Tibial nerve (tissue), 4 donors: ENCODE results near the gene HNRNPA3. TPM values are rescaled to one million over a fixed set of nuclear protein-coding genes. Genes with fewer than 3 reads are reported as not detected.

Experiments used
- DNase-seq, 2 donors: peaks; one replicate each; pipeline ENCODE4 v3.0.0-alpha.2; 2019; ENCODE audit warnings: low spot score in 2 of 2
- H3K27ac ChIP-seq, 4 donors: fragments of 200-600 bp; sonication (generic) in 3 of 4; one replicate each; pipeline ENCODE4 v1.5.1; 2017 to 2019; ENCODE audit warnings: mild to moderate bottlenecking in 1 of 4
- H3K27me3 ChIP-seq, 2 donors: fragments of 200-600 bp; sonication (generic) in 1 of 2; one replicate each; pipeline versions ENCODE4 v1.5.1 to v1.6.0; 2017 to 2019
- H3K36me3 ChIP-seq, 3 donors: fragments of 200-600 bp; sonication (generic); one replicate each; pipeline ENCODE4 v1.5.1; 2018 to 2019
- H3K4me1 ChIP-seq, 4 donors: fragments of 200-600 bp; sonication (generic) in 3 of 4; one replicate each; pipeline ENCODE4 v1.5.1; 2017 to 2019
- H3K4me3 ChIP-seq, 4 donors: fragments of 200-600 bp; sonication (generic) in 3 of 4; one replicate each; pipeline ENCODE4 v1.5.1; 2017 to 2019; ENCODE audit warnings: mild to moderate bottlenecking in 1 of 4, moderate library complexity in 1 of 4
- H3K9me3 ChIP-seq, 4 donors: fragments of 200-600 bp; sonication (generic) in 3 of 4; one replicate each; pipeline ENCODE4 v1.5.1; 2017 to 2019
- EP300 ChIP-seq, 2 donors: sonication (generic); formaldehyde crosslinking; IDR thresholded peaks; one replicate each; pipeline ENCODE4 v1.6.1; 2017; ENCODE audit warnings: antibody characterized with exemption in 2 of 2, mild to moderate bottlenecking in 1 of 2
- POLR2A ChIP-seq, 2 donors: fragments of 450-650 bp; IDR thresholded peaks; one replicate each; pipeline ENCODE4 v1.6.1; 2017; ENCODE audit warnings: antibody characterized with exemption in 2 of 2, mild to moderate bottlenecking in 2 of 2, moderate library complexity in 2 of 2
- WGBS, 2 donors: methylation state at CpG; one replicate each; pipeline ENCODE4 v1.1.5; 2018; 5-methylcytosine and 5-hydroxymethylcytosine counted together
- total RNA-seq, 4 donors: library from RNA; depleted of rRNA; stranded (reverse); fragments of >200 nt; gene quantifications; one replicate each; pipeline ENCODE4 v1.1.0, GENCODE V29; 2016
- TF ChIP-seq, protein P1 (sequence below), 5 experiments: fragments of 200-600 bp in 3 of 5; fragments of 450-650 bp in 2 of 5; sonication (generic) in 3 of 5; IDR thresholded peaks; one replicate each; pipeline ENCODE4 v1.5.1; 2016 to 2019; ENCODE audit warnings: antibody characterized with exemption in 5 of 5, mild to moderate bottlenecking in 3 of 5, moderate library complexity in 2 of 5

The HNRNPA3 gene
- total RNA-seq, 4 donors from 2014 or later = 77.3 to 102 (median 94.4) TPM

DNA sequence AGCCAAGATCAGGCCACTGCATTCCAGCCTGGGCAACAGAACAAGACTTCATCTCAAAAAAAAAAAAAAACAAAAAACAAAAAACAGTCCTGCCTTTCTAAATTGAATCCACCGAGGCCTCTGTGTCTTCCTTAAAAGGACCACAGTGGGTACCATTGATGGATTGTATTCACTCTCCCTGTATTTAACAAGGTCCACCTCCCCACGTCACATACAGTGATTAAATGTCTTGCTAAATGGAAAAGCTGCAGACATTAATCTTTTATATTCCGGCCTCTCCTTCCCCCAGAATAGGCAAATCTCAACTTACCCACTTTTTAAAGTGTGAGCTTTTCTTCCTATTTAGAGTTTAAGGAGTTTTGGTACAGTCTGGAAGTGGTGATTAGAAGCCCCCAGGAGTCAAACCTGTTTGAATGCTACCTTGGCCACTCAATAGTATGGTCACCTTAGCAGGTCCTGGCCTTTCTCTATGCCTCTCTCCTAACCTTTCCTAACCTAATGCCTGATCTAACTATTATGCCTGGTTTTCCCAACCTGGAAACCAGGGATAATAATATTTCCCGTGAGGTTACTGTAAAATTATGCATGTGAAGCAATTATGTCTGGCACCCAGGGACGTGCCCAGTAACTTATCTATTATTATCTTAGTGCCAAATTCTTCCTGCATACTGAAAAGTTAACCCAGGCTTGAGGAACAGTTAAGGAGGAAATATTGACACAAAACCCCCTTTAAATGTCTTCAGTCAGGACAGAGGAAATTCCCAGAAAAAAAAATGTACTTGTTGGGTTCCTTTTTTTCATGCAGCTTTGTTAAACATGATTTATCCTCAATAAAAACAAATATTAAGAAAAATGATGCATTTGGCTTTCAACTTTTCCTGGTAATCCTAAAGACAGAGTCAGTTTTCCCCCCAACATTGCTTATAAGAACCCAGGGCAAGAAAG is 48.8 kb downstream of the HNRNPA3 start:
- DNase-seq = no peak
- Histone ChIP-seq H3K27me3 (no peaks in the 10 kb centered on the region), H3K4me1 (peaks cover 8 to 63% (median 42%) of the 10 kb centered on the region in 4 donors), H3K36me3 (no peaks in the 10 kb centered on the region), H3K4me3 (peak overlapping the region; percentile 85 to 97 (median 91)), H3K27ac (peak overlapping the region; percentile 66 to 100 (median 100)), H3K9me3 (no peaks in the 10 kb centered on the region)
- TF ChIP-seq, protein P1, sequence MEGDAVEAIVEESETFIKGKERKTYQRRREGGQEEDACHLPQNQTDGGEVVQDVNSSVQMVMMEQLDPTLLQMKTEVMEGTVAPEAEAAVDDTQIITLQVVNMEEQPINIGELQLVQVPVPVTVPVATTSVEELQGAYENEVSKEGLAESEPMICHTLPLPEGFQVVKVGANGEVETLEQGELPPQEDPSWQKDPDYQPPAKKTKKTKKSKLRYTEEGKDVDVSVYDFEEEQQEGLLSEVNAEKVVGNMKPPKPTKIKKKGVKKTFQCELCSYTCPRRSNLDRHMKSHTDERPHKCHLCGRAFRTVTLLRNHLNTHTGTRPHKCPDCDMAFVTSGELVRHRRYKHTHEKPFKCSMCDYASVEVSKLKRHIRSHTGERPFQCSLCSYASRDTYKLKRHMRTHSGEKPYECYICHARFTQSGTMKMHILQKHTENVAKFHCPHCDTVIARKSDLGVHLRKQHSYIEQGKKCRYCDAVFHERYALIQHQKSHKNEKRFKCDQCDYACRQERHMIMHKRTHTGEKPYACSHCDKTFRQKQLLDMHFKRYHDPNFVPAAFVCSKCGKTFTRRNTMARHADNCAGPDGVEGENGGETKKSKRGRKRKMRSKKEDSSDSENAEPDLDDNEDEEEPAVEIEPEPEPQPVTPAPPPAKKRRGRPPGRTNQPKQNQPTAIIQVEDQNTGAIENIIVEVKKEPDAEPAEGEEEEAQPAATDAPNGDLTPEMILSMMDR (IDR thresholded peaks at IDR 0.05) = no peak
- WGBS, 2 donors = 10 to 12% methylated on average over 5 of the region's 5 CpGs

- TF ChIP-seq, protein P1 (IDR thresholded peaks at IDR 0.05) = no peak
- TF ChIP-seq POLR2A (IDR thresholded peaks at IDR 0.05) = no peak
- TF ChIP-seq EP300 (IDR thresholded peaks at IDR 0.05) = no peak
Observed at GRCh38 chr2:177262092-177262491, 49.5 kb downstream of the HNRNPA3 start.

GRCh38 chr2:177262958-177263450 is 50.4 kb downstream of the HNRNPA3 start:
- H3K4me3 ChIP-seq = peak overlapping the region; percentile 85 to 97 (median 91)
- DNase-seq = no peak
- H3K27ac ChIP-seq = peak overlapping the region; percentile 66 to 100 (median 100)
- no peaks in the 10 kb centered on the region for H3K27me3 ChIP-seq
- no peaks in the 10 kb centered on the region for H3K36me3 ChIP-seq
- H3K4me1 ChIP-seq = peaks cover 10 to 54% (median 35%) of the 10 kb centered on the region in 4 donors
- no peaks in the 10 kb centered on the region for H3K9me3 ChIP-seq
- 0 to 1% methylated on average over 6 of the region's 6 CpGs for WGBS, 2 donors
- TF ChIP-seq POLR2A (IDR thresholded peaks at IDR 0.05) = no peak

More at GRCh38 chr2:177262092-177262491, 49.5 kb downstream of the HNRNPA3 start:
- H3K27ac ChIP-seq = peak overlapping the region; percentile 66 to 100 (median 100)
- peaks cover 10 to 63% (median 41%) of the 10 kb centered on the region in 4 donors for H3K4me1 ChIP-seq
- H3K9me3 ChIP-seq = no peaks in the 10 kb centered on the region
- 1 to 3% methylated on average over 2 of the region's 2 CpGs for WGBS, 2 donors
- DNase-seq = no peak
- peak overlapping the region; percentile 85 to 97 (median 91) for H3K4me3 ChIP-seq
- no peaks in the 10 kb centered on the region for H3K27me3 ChIP-seq
- no peaks in the 10 kb centered on the region for H3K36me3 ChIP-seq

- TF ChIP-seq EP300 (IDR thresholded peaks at IDR 0.05) = peak; percentile 96 to 100
- TF ChIP-seq POLR2A (IDR thresholded peaks at IDR 0.05) = peak; percentile 58 to 73
- TF ChIP-seq, protein P1 (IDR thresholded peaks at IDR 0.05) = peak; percentile 84 to 98 (median 86)
- Histone ChIP-seq H3K27me3 (no peaks in the 10 kb centered on the region), H3K4me3 (peak overlapping the region; percentile 85 to 97 (median 91)), H3K36me3 (no peaks in the 10 kb centered on the region), H3K27ac (peak overlapping the region; percentile 99 to 100 (median 100)), H3K9me3 (no peaks in the 10 kb centered on the region), H3K4me1 (peaks cover 10 to 48% (median 35%) of the 10 kb centered on the region in 4 donors)
- 0 to 1% methylated on average over 35 to 49 of the region's 81 CpGs for WGBS, 2 donors
- peak; percentile 99 for DNase-seq
Observed at GRCh38 chr2:177263451-177264208, 51.0 kb downstream of the HNRNPA3 start.

DNA sequence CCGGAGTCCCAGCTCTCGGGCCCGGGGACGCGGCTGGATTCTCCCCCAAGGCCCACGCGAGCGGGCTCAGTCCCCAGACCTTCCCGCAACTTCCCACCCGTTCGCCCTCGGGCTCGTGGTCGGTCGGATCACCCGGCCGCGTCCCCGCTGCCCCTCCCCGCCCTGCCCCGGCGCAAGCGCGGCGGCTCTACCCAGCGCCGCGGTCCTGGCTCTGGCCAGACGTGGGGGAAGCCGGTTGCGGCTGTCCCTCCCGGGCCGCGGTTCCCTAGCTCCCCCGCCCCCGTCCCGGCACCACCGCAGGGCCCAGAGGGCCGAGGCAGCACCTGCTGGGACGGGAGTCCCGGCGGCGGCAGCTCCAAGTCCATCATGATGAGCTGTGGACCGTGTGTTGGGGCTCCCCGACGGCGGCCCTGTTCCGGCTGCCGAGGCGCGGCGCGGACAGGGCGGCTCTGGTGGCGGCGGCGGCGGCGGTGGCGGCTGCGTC is 51.7 kb downstream of the HNRNPA3 start:
- 2 to 3% methylated on average over 12 to 18 of the region's 61 CpGs for WGBS, 2 donors
- TF ChIP-seq EP300 (IDR thresholded peaks at IDR 0.05) = no peak
- TF ChIP-seq, protein P1 (IDR thresholded peaks at IDR 0.05) = peak in 2 of 5 experiments; percentile 8 to 52
- Histone ChIP-seq H3K36me3 (no peaks in the 10 kb centered on the region), H3K27me3 (no peaks in the 10 kb centered on the region), H3K9me3 (no peaks in the 10 kb centered on the region), H3K4me1 (peaks cover 10 to 42% (median 35%) of the 10 kb centered on the region in 4 donors), H3K4me3 (peak overlapping the region; percentile 85 to 97 (median 91)), H3K27ac (peak overlapping the region; percentile 99 to 100 (median 100))
- DNase-seq = no peak
